ENCODE measurements around the gene LRMDA. TPM values are rescaled to one million over a fixed set of nuclear protein-coding genes. Genes with fewer than 3 reads are reported as not detected.

Gene LRMDA
- total and polyA plus RNA-seq, 4 donors: 12.1 to 40.8 (median 21.6) TPM

DNA sequence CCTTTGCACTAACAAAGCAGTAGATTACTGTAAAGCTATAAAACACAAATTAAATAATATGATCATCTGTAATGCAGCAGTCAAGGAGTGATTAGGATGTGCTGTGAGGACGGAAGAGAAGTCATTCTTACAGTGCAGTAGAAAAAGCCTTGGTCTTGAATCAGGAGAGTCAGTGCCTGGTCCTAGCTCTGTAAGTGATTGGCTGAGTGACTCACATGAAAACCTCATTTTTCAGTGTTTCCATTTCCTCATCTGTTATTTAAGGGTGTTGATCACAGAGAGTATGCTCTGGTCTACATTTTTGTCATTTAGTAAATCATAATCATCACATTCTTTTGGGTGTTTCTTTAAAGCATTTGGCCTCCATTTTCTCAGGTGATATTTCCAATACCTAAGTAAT, 717.8 kb downstream of the LRMDA start:
- no peak for ATAC-seq (ENCODE audit: insufficient read depth, low FRiP score)
- Histone ChIP-seq H3K9ac (ENCODE audit: insufficient read depth in 1 of 2, low read length in 2 of 2) (no peak overlapping the region), H3K36me3 (ENCODE audit: control insufficient read depth in 4 of 4, insufficient read depth in 4 of 4, low read length in 4 of 4) (no peaks in the 10 kb centered on the region), H3K27me3 (ENCODE audit: control insufficient read depth in 3 of 3, insufficient read depth in 3 of 3, low read length in 2 of 3) (no peaks in the 10 kb centered on the region), H3K4me1 (ENCODE audit: control insufficient read depth in 5 of 5, insufficient read depth in 5 of 5, low read length in 5 of 5) (peaks cover 0 to 19% (median 6%) of the 10 kb centered on the region in 5 donors), H3K27ac (ENCODE audit: low read depth in 1 of 2, low read length in 1 of 2) (no peak overlapping the region), H3K9me3 (ENCODE audit: control insufficient read depth in 4 of 4, insufficient read depth in 3 of 4, low read length in 3 of 4) (peaks cover 0 to 3% (median 0%) of the 10 kb centered on the region in 4 donors), H3K4me3 (no peak overlapping the region)
- TF ChIP-seq, protein P1, sequence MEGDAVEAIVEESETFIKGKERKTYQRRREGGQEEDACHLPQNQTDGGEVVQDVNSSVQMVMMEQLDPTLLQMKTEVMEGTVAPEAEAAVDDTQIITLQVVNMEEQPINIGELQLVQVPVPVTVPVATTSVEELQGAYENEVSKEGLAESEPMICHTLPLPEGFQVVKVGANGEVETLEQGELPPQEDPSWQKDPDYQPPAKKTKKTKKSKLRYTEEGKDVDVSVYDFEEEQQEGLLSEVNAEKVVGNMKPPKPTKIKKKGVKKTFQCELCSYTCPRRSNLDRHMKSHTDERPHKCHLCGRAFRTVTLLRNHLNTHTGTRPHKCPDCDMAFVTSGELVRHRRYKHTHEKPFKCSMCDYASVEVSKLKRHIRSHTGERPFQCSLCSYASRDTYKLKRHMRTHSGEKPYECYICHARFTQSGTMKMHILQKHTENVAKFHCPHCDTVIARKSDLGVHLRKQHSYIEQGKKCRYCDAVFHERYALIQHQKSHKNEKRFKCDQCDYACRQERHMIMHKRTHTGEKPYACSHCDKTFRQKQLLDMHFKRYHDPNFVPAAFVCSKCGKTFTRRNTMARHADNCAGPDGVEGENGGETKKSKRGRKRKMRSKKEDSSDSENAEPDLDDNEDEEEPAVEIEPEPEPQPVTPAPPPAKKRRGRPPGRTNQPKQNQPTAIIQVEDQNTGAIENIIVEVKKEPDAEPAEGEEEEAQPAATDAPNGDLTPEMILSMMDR (IDR thresholded peaks at IDR 0.05; ENCODE audit: control extremely low read depth, extremely low read depth): no peak
- no peak for DNase-seq
- 91 to 97% methylated on average over 1 of the region's 1 CpG for WGBS, 2 donors

DNA sequence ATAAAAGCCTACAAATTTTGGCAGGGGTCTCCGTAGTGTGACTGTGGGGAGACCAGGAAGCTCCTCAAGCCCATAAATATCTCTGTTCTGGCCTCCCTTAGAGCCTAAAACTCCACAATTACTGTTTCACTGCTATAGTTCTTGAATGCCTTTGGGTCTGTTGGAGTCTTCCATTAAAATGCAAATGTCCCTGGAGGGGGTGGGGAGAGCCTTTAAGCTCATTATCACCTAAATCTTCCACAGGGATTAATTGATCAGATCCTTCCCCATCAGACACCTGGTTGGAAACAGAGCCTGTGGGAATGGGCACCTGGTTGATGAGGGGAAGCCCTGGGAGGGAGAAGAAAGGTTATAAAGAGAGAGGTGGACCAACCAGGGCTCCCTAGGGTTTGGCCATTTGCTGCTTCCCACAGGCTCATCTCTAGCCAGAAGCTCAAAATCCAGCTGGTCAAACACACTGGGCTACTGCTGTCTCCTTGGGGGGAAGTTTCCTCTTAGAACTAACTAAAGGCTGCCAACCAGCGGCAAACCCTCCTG, 718.2 kb downstream of the LRMDA start:
- 84 to 97% methylated on average over 2 of the region's 2 CpGs for WGBS, 2 donors
- no peak for ATAC-seq (ENCODE audit: insufficient read depth, low FRiP score)
- Histone ChIP-seq H3K9ac (ENCODE audit: insufficient read depth in 1 of 2, low read length in 2 of 2) (no peak overlapping the region), H3K27me3 (ENCODE audit: control insufficient read depth in 3 of 3, insufficient read depth in 3 of 3, low read length in 2 of 3) (no peaks in the 10 kb centered on the region), H3K36me3 (ENCODE audit: control insufficient read depth in 4 of 4, insufficient read depth in 4 of 4, low read length in 4 of 4) (no peaks in the 10 kb centered on the region), H3K9me3 (ENCODE audit: control insufficient read depth in 4 of 4, insufficient read depth in 3 of 4, low read length in 3 of 4) (peaks cover 0 to 3% (median 0%) of the 10 kb centered on the region in 4 donors), H3K27ac (ENCODE audit: low read depth in 1 of 2, low read length in 1 of 2) (peak overlapping the region in 1 of 2 donors; percentile 87), H3K4me3 (no peak overlapping the region), H3K4me1 (ENCODE audit: control insufficient read depth in 5 of 5, insufficient read depth in 5 of 5, low read length in 5 of 5) (peaks cover 0 to 19% (median 6%) of the 10 kb centered on the region in 5 donors)
- TF ChIP-seq, protein P1 (IDR thresholded peaks at IDR 0.05; ENCODE audit: control extremely low read depth, extremely low read depth): no peak
- no peak for DNase-seq

GRCh38 chr10:76150139-76150875, 718.9 kb downstream of the LRMDA start:
- Histone ChIP-seq H3K9ac (ENCODE audit: insufficient read depth in 1 of 2, low read length in 2 of 2) (no peak overlapping the region), H3K4me3 (no peak overlapping the region), H3K9me3 (ENCODE audit: control insufficient read depth in 4 of 4, insufficient read depth in 3 of 4, low read length in 3 of 4) (peaks cover 0 to 3% (median 0%) of the 10 kb centered on the region in 4 donors), H3K27ac (ENCODE audit: low read depth in 1 of 2, low read length in 1 of 2) (peak overlapping the region in 1 of 2 donors; percentile 87), H3K27me3 (ENCODE audit: control insufficient read depth in 3 of 3, insufficient read depth in 3 of 3, low read length in 2 of 3) (no peaks in the 10 kb centered on the region), H3K4me1 (ENCODE audit: control insufficient read depth in 5 of 5, insufficient read depth in 5 of 5, low read length in 5 of 5) (peaks cover 0 to 19% (median 6%) of the 10 kb centered on the region in 5 donors), H3K36me3 (ENCODE audit: control insufficient read depth in 4 of 4, insufficient read depth in 4 of 4, low read length in 4 of 4) (no peaks in the 10 kb centered on the region)
- WGBS, 2 donors: 54 to 77% methylated on average over 17 of the region's 17 CpGs
- TF ChIP-seq, protein P1 (IDR thresholded peaks at IDR 0.05; ENCODE audit: control extremely low read depth, extremely low read depth): no peak
- ATAC-seq (ENCODE audit: insufficient read depth, low FRiP score) (peak; percentile 82), DNase-seq (peak; percentile 83 to 85 (median 85))

Measured in lung (tissue), 12 donors.